GM19193 (cell line): ENCODE measurements around the gene RNF152.

Experiments used
- POLR2A ChIP-seq: IDR thresholded peaks from 4 replicates; pipeline ENCODE4 v1.6.1; 2011; ENCODE audit not compliant: insufficient read depth, insufficient read length; ENCODE audit errors: extremely low read depth

RNF152 gene

GRCh38 chr18:61772293-61772848 is 120.4 kb downstream of the RNF152 start:
- TF ChIP-seq POLR2A = no peak

DNA sequence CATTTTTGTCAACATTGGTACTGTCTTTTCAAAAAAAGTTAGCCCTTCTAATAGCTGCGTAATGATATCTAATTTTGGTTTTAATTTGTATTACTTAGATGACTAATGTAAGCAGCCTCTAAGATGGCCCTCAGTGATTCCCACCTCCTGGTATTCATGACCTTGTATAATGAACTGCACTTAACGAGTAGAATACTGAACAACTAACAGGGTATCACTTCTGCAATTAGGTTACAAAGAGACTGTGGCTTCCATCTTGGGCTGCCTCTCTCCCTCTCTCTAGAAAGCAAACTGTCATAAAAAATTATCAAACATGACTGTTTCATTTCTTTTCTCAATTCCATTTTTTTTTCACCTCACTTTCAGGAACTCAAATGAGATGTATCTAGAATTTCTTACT is 120.9 kb downstream of the RNF152 start:
- no peak for TF ChIP-seq POLR2A

GRCh38 chr18:61770279-61770678 is 122.5 kb downstream of the RNF152 start:
- TF ChIP-seq POLR2A = no peak

DNA sequence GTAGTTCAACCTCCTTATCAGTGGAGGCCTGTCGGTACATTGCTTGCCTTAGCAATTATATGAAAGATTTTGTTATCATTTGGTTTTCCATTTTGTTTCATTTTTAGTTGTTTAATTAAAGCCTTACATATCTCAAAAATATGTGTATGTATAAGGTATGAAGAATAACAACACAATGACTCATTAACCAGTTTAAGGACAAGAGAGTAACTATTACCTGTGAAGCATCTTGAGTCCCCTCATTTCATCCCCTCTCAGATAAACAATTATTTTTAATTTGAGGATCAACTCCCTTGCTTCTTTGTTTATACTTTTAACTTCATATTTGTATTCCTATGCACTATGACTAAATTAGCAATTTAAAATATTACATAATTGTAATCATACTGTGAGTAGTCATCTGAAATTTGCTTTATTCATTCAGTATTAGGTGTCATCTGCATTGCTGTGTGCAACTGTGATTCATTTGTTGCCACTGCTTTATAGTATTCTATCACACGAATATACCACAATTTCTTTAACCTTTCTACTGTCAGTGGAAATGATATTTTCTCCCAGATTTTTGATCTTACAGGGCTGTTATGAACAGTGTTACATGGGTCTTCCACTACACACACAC is 126.4 kb downstream of the RNF152 start:
- no peak for TF ChIP-seq POLR2A

DNA sequence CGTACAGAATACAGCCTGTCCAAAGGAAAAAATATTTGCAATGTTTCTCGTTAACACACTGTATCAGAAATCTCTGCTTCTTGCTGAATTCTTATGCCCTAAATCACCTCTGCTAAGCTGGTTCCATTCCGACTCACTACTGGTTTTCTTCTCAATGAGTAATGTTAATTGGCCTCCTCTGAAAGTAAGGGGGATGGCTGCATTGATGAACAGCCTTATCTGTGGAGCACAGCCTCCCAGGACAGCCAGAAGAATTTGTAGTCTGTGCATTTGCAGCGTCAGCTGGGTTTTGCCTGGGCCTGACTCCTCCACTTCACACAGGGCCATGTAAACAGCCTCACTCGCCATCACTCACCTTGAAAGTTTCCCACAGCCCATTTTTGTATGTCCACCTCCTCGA is 127.7 kb downstream of the RNF152 start:
- no peak for TF ChIP-seq POLR2A

GRCh38 chr18:61764381-61764780 is 128.4 kb downstream of the RNF152 start:
- TF ChIP-seq POLR2A = no peak

GRCh38 chr18:61761875-61762274 is 130.9 kb downstream of the RNF152 start:
- no peak for TF ChIP-seq POLR2A
